AML-193 (cell line): Measurements from ENCODE around the gene NCAPD2.

ENCODE experiments used
- DNase-seq, 2 experiments: peaks; one replicate each; lab custom pipeline; 2025; lab: John Stamatoyannopoulos, UW

The NCAPD2 gene

DNA sequence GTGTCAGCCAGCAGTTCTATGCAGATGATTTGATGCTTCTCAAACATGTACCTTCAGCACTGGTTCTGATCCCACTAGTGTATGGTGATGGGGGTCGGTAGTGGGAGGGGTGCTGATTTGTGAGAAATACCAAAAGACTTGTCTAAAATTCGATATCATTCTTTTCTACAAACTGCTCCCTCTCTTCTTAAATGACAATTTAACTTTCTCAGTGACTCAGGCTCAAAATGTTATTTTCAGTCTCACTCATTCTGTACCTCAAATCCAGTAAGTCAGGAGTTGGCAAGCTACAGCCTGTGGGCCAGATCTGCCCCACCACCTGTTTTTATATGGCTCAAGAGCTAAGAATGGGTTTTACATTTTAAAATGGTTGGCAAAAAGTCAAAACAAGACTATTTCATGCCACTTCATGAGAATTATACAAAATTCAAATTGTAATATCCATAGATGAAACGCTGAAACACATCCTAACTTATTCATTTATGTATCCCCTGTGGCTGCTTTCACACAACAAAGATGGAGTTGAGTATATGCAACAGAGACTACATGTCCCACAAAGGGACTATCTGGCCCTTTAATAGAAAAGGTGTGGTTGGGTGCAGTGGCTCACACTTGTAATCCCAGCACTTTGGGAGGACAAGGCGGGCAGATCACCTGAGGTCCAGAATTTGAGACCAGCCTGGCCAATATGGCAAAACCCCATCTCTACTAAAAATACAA lies 80.8 kb downstream of the NCAPD2 start:
- DNase-seq, result no peak

- DNase-seq, result no peak
Observed at GRCh38 chr12:6575648-6576047, 81.7 kb downstream of the NCAPD2 start.
